Upper lobe of right lung (tissue), 1 donor: Measurements from ENCODE around the gene LRRN1. TPM values are rescaled to one million over a fixed set of nuclear protein-coding genes. Genes with fewer than 3 reads are reported as not detected.

Source experiments
- ATAC-seq: fragments of 200-7000 bp; cut with Tn5 transposase; one replicate; pipeline ENCODE4 v1.9.1; 2020; ENCODE audit warnings: mild to moderate bottlenecking, moderate library complexity
- DNase-seq: peaks from one replicate; pipeline ENCODE4 v3.0.0-alpha.2; 2020
- H3K27ac ChIP-seq: fragments of 200-600 bp; one replicate; pipeline ENCODE4 v1.8.0; 2022
- H3K27me3 ChIP-seq: fragments of 200-600 bp; one replicate; pipeline ENCODE4 v1.8.0; 2022; ENCODE audit warnings: mild to moderate bottlenecking
- H3K36me3 ChIP-seq: fragments of 200-600 bp; one replicate; pipeline ENCODE4 v1.8.0; 2022
- H3K4me1 ChIP-seq: fragments of 200-600 bp; one replicate; pipeline ENCODE4 v1.8.0; 2022
- H3K4me3 ChIP-seq: fragments of 200-600 bp; one replicate; pipeline ENCODE4 v1.8.0; 2022; ENCODE audit warnings: mild to moderate bottlenecking
- H3K9me3 ChIP-seq: fragments of 200-600 bp; one replicate; pipeline ENCODE4 v1.8.0; 2022
- intact Hi-C: fragments of 100-400 bp; cut with DNase I; formaldehyde crosslinking; loops from one replicate; pipeline ENCODE4 v1.11.0; 2022
- total RNA-seq: library from RNA; stranded (reverse); fragmentation: NEBNext Ultra II Directional; extraction: Animal tissue kit (Norgen Biotek cat#: 25700); gene quantifications from one replicate; pipeline ENCODE4 v1.2.1, GENCODE V29; 2021
- TF ChIP-seq, protein P1 (sequence below): fragments of 200-600 bp; IDR thresholded peaks from one replicate; pipeline ENCODE4 v1.8.0; 2022; ENCODE audit warnings: antibody characterized with exemption
- donor health status: DM: no; HTN: yes; CAD: no; lungs with severe emphysema.

The LRRN1 gene
- total RNA-seq, 1 donor from 2014 or later, result 5.2 TPM

DNA sequence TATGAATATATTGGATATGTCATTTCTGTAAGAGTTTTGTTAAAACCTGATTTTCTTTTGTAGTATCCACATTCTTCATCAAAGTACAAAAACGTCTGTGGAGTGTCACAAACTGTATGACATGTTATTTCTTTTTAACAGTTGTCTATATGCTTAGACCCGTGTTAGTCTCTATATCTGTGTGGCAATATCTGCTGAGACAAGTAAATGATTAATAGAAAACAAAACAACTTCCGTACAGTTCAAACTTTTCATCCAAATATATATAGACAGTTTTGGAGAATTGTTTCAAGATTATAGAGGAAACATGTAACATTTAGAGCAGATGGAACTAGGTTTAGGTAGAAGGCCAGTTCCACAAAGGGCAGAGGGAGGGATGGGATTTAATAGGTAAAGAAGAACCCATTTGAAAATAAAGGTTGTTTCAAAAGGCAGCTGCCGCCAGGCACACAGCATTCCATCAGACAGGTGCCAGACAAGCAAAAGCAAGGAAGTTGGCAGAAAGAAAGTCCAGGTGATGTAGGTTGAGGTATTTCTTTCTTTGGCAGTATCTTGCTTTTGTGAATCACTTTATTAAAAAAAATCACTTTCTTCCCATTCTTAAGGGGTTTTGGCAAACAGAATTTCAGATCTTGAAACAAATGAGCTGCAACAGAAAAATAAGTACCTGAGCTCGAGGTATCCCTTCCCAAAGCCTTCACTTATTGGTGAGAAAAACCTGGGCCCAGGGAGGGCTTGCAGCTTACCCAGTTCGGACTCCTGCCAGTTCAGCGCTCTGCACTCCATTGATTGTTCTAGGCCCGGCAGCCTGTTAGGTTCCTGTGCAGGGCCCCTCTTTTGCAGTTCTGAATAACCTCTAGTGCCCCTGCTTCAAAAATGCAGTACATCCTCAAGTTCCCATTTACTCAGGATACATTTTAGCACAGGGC lies 49.0 kb downstream of the LRRN1 start:
- no peak for DNase-seq

DNA sequence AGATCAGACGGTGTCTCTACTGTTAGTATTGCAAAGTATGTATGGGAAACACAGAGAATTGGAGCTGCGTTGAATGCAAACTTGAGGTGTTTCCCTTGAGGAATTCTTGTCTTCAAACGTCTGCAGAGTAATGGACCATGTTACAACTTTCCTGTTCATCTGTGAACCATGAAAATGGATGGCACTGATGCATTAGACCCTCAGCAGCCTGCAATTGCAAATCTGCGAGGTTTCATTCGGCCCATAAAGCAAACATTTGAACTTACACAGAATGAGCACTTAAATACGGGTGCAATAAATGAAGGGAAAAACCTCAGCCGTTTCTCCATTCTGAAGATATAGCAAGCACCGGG lies 49.7 kb downstream of the LRRN1 start:
- intact Hi-C loops, result no loop called here
- Histone ChIP-seq H3K27me3 (no peaks in the 10 kb centered on the region), H3K4me1 (no peaks in the 10 kb centered on the region), H3K4me3 (no peak overlapping the region), H3K9me3 (no peaks in the 10 kb centered on the region), H3K36me3 (no peaks in the 10 kb centered on the region), H3K27ac (no peak overlapping the region)
- DNase-seq, result no peak
- TF ChIP-seq, protein P1, sequence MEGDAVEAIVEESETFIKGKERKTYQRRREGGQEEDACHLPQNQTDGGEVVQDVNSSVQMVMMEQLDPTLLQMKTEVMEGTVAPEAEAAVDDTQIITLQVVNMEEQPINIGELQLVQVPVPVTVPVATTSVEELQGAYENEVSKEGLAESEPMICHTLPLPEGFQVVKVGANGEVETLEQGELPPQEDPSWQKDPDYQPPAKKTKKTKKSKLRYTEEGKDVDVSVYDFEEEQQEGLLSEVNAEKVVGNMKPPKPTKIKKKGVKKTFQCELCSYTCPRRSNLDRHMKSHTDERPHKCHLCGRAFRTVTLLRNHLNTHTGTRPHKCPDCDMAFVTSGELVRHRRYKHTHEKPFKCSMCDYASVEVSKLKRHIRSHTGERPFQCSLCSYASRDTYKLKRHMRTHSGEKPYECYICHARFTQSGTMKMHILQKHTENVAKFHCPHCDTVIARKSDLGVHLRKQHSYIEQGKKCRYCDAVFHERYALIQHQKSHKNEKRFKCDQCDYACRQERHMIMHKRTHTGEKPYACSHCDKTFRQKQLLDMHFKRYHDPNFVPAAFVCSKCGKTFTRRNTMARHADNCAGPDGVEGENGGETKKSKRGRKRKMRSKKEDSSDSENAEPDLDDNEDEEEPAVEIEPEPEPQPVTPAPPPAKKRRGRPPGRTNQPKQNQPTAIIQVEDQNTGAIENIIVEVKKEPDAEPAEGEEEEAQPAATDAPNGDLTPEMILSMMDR, result no peak
- ATAC-seq, result no peak

More for the DNA sequence above, 49.0 kb downstream of the LRRN1 start:
- Histone ChIP-seq H3K4me3 (no peak overlapping the region), H3K27ac (no peak overlapping the region), H3K9me3 (no peaks in the 10 kb centered on the region), H3K27me3 (no peaks in the 10 kb centered on the region), H3K4me1 (no peaks in the 10 kb centered on the region), H3K36me3 (no peaks in the 10 kb centered on the region)
- intact Hi-C loops, result no loop called here
- ATAC-seq, result no peak
- TF ChIP-seq, protein P1, result no peak

DNA sequence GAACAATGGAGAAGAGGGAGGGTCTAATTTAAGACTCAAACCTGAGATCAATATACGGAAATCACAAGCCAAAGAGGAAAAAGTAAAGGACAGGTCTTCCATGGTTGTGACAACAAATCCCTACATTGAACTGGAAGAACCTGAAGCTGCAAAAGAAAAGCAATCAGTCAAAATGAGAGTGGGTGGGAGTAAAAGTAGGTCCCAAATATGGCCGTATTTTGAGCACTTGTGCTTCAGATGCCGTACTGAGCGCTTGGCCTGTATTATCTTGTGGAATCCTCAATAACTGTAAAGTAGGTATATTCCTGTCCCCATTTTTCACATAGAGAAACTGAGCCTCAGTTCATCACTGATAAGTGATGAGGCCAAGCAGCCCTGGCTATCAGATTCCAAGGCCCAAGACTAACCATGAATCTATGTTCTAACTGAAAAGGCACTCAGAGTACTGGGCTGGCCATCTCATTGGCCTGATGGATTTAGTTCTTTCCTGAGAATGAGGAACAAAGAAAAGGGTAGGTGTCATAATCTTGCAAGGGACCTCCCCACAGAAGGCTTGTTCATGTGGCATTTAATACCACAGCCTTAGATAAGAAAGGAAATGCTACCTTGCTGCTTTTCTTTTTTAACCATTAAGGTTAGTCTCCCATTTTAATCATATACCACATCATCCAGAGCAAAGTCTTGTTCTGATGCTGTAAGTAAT lies 52.5 kb downstream of the LRRN1 start:
- Histone ChIP-seq H3K4me1 (no peaks in the 10 kb centered on the region), H3K27ac (no peak overlapping the region), H3K27me3 (no peaks in the 10 kb centered on the region), H3K36me3 (no peaks in the 10 kb centered on the region), H3K9me3 (no peaks in the 10 kb centered on the region), H3K4me3 (no peak overlapping the region)
- ATAC-seq (no peak), DNase-seq (no peak)
- TF ChIP-seq, protein P1, result no peak
- intact Hi-C loops, result no loop called here

DNA sequence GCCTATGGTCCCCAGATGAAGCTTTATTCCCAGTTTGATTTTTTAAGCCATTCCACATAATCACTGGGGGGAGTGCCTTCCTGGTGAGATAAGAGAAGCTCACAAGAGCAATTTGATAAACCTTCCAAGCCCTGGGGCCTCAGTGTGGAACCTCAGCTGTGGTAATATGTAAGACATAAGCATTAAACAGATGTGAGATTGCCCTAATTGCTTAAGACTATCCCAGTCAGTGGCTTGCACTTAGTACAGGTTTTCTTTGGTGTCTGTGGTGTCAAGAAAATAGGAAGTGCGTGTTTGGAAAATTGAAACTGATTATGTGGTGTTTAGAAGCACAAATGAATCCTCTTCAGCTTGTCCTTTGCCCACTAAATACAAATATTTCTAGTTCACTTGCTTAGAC lies 54.3 kb downstream of the LRRN1 start:
- ATAC-seq (no peak), DNase-seq (no peak)
- H3K4me1 ChIP-seq, result no peaks in the 10 kb centered on the region
- H3K36me3 ChIP-seq, result no peaks in the 10 kb centered on the region
- H3K27me3 ChIP-seq, result no peaks in the 10 kb centered on the region
- no peaks in the 10 kb centered on the region for H3K9me3 ChIP-seq
- TF ChIP-seq, protein P1, result no peak
- no peak overlapping the region for H3K4me3 ChIP-seq
- intact Hi-C loops, result no loop called here
- H3K27ac ChIP-seq, result no peak overlapping the region

DNA sequence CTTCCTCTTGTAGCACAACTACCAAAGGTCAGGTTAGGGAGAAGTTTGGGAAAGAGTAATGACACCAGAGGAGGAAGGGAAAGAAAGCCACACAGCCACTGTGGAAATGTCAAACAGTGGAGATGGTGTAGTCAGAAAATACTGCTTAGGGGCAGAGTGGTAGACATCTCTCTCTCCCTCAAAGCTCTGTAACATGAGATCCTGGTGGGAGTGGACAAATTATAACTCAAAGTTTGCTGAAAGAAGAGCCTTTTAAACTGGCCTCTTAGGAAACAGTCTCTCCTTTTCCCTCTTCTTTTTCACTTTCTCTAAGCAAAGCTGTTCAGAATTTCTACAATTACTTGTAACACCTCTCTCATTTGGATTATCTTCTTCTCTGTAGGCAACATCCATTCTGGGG lies 55.8 kb downstream of the LRRN1 start:
- TF ChIP-seq, protein P1, result no peak
- DNase-seq (no peak), ATAC-seq (no peak)
- Histone ChIP-seq H3K9me3 (no peaks in the 10 kb centered on the region), H3K36me3 (no peaks in the 10 kb centered on the region), H3K4me1 (no peaks in the 10 kb centered on the region), H3K4me3 (no peak overlapping the region), H3K27me3 (no peaks in the 10 kb centered on the region), H3K27ac (no peak overlapping the region)
- intact Hi-C loops, result no loop called here
